PFSK-1 (cell line): Measurements from ENCODE around the gene CLCN4.

ENCODE experiments used
- FOXP2 ChIP-seq: optimal IDR thresholded peaks from 2 replicates; pipeline ENCODE3; 2011; ENCODE audit warnings: borderline replicate concordance, control low read depth, inconsistent platforms; ENCODE audit not compliant: insufficient read depth; ENCODE audit errors: extremely low read length, extremely low read depth
- POLR2AphosphoS5 ChIP-seq: IDR thresholded peaks from 2 replicates; pipeline ENCODE4 v1.6.1; 2012; ENCODE audit warnings: low read depth, mild to moderate bottlenecking, control low read depth, low read length, moderate library complexity
- SIN3A ChIP-seq: IDR thresholded peaks from 2 replicates; pipeline ENCODE4 v1.6.1; 2012; ENCODE audit warnings: mild to moderate bottlenecking, low read length, moderate library complexity, borderline replicate concordance; ENCODE audit not compliant: insufficient read depth
- TAF1 ChIP-seq: IDR thresholded peaks from 2 replicates; pipeline ENCODE4 v1.6.1; 2012; ENCODE audit warnings: low read length, control low read depth, borderline replicate concordance; ENCODE audit not compliant: insufficient read depth
- TF ChIP-seq, protein P1 (sequence below), 2 experiments: IDR thresholded peaks; 2 replicates each; pipeline versions ENCODE4 v1.6.1 to v1.8.0; 2011 to 2012; ENCODE audit warnings: low read depth in 2 of 2, low read length in 2 of 2, control low read depth in 1 of 2, inconsistent platforms in 1 of 2, mild to moderate bottlenecking in 1 of 2, moderate library complexity in 1 of 2; ENCODE audit not compliant: insufficient read depth in 1 of 2

Gene CLCN4

DNA sequence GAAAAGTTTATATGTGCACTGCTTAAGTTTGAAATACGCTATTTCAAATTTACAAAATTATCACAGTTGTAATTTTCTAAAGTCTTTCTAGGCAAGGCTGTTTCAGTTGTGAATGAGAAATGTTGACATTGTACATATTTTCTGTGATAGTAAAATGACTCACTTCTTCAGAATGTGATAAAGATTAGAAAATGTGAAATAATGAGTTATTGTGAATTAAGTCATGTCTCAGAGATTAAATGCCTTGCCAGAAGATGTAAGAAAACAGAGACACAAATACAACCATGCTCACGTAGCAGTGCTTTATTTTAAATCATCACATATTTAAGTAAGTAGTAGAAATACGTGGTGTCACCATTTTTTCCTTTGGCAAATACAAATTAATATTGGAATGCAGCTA, 768 bp downstream of the CLCN4 start:
- TF ChIP-seq SIN3A (no peak), FOXP2 (no peak), TAF1 (no peak), POLR2AphosphoS5 (no peak)
- TF ChIP-seq, protein P1, sequence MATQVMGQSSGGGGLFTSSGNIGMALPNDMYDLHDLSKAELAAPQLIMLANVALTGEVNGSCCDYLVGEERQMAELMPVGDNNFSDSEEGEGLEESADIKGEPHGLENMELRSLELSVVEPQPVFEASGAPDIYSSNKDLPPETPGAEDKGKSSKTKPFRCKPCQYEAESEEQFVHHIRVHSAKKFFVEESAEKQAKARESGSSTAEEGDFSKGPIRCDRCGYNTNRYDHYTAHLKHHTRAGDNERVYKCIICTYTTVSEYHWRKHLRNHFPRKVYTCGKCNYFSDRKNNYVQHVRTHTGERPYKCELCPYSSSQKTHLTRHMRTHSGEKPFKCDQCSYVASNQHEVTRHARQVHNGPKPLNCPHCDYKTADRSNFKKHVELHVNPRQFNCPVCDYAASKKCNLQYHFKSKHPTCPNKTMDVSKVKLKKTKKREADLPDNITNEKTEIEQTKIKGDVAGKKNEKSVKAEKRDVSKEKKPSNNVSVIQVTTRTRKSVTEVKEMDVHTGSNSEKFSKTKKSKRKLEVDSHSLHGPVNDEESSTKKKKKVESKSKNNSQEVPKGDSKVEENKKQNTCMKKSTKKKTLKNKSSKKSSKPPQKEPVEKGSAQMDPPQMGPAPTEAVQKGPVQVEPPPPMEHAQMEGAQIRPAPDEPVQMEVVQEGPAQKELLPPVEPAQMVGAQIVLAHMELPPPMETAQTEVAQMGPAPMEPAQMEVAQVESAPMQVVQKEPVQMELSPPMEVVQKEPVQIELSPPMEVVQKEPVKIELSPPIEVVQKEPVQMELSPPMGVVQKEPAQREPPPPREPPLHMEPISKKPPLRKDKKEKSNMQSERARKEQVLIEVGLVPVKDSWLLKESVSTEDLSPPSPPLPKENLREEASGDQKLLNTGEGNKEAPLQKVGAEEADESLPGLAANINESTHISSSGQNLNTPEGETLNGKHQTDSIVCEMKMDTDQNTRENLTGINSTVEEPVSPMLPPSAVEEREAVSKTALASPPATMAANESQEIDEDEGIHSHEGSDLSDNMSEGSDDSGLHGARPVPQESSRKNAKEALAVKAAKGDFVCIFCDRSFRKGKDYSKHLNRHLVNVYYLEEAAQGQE (IDR thresholded peaks at IDR 0.05; ENCODE audit: insufficient read depth in 1 of 2, low read depth in 2 of 2, low read length in 2 of 2): no peak

- no peak for TF ChIP-seq TAF1
- TF ChIP-seq SIN3A: no peak
- TF ChIP-seq FOXP2: no peak
- no peak for TF ChIP-seq POLR2AphosphoS5
- TF ChIP-seq, protein P1 (IDR thresholded peaks at IDR 0.05; ENCODE audit: insufficient read depth in 1 of 2, low read depth in 2 of 2, low read length in 2 of 2): no peak
Measured at GRCh38 chrX:10158279-10159144, 1.7 kb downstream of the CLCN4 start.

GRCh38 chrX:10159145-10159468, 2.3 kb downstream of the CLCN4 start:
- TF ChIP-seq SIN3A (no peak), POLR2AphosphoS5 (no peak), FOXP2 (no peak), TAF1 (no peak)
- TF ChIP-seq, protein P1 (IDR thresholded peaks at IDR 0.05; ENCODE audit: insufficient read depth in 1 of 2, low read depth in 2 of 2, low read length in 2 of 2): no peak

DNA sequence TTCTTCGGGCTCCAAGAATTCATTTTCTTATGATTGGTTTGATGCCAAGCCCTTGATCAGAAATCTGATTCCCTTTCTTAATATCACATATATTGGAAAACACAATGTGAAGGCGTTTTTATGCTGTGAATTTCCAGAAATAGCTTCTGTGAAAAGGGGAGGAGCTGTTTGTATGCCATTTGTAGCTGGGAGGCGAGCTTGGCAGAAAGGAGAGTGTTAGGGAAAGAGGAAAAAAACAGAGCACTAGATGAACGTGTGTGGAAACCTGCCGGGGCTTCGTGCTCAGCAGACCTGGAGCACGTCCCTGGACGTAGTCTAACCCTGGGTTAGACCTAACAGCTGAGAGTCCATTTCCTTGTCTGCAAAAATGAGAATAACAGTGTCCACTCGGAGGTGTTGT, 3.4 kb downstream of the CLCN4 start:
- TF ChIP-seq, protein P1 (IDR thresholded peaks at IDR 0.05; ENCODE audit: insufficient read depth in 1 of 2, low read depth in 2 of 2, low read length in 2 of 2): no peak
- TF ChIP-seq TAF1 (no peak), SIN3A (no peak), POLR2AphosphoS5 (no peak), FOXP2 (no peak)

- TF ChIP-seq TAF1 (no peak), FOXP2 (no peak), POLR2AphosphoS5 (no peak), SIN3A (no peak)
- TF ChIP-seq, protein P1 (IDR thresholded peaks at IDR 0.05; ENCODE audit: insufficient read depth in 1 of 2, low read depth in 2 of 2, low read length in 2 of 2): no peak
Measured at GRCh38 chrX:10163031-10163430, 6.3 kb downstream of the CLCN4 start.
